DMS79 treated with DMSO at 0.1 percent for 48 hours (cell line): Measurements from ENCODE around the gene GIMAP6.
"Not testable (repeated sequence)": the region's sequence is repeated elsewhere in the genome, so short reads cannot be mapped to it uniquely, and the experiment has no call there.

Experiments used
- DNase-seq: peaks from one replicate; lab custom pipeline; 2025; lab: John Stamatoyannopoulos, UW

Gene GIMAP6

GRCh38 chr7:150585199-150585598 is 47.0 kb downstream of the GIMAP6 start:
- no peak for DNase-seq

GRCh38 chr7:150580638-150581394 is 51.4 kb downstream of the GIMAP6 start:
- no peak for DNase-seq

- not testable (repeated sequence) for DNase-seq
These were observed 52.1 kb downstream of the GIMAP6 start for GRCh38 chr7:150579979-150580637.
